HuH-7.5 (cell line): Measurements from ENCODE around the gene WDR93.
A peak's percentile ranks its signal among the peaks of the same experiment; 100 is the strongest.
"Not testable (repeated sequence)": the region's sequence is repeated elsewhere in the genome, so short reads cannot be mapped to it uniquely, and the experiment has no call there.

ENCODE experiments used
- DNase-seq: peaks from one replicate; pipeline ENCODE4 v3.0.0; 2011; ENCODE audit warnings: low spot score

WDR93 gene

GRCh38 chr15:89772932-89773583, 82.4 kb downstream of the WDR93 start:
- DNase-seq: peak; percentile 77

GRCh38 chr15:89774492-89774891, 83.9 kb downstream of the WDR93 start:
- no peak for DNase-seq

- no peak for DNase-seq
These were observed 85.2 kb downstream of the WDR93 start for GRCh38 chr15:89775815-89776214.

GRCh38 chr15:89776274-89777072, 85.9 kb downstream of the WDR93 start, which contains the start of gene MESP2:
MESP2 (plus strand) TSS chr15:89776332; CDS start chr15:89776358, 26 bp downstream.
- DNase-seq: peak; percentile 83

GRCh38 chr15:89777073-89777751, 86.6 kb downstream of the WDR93 start:
- no peak for DNase-seq

- no peak for DNase-seq
These were observed 87.3 kb downstream of the WDR93 start for GRCh38 chr15:89777782-89778380.

GRCh38 chr15:89778861-89779260, 88.2 kb downstream of the WDR93 start:
- DNase-seq: no peak

- no peak for DNase-seq
These were observed 90.0 kb downstream of the WDR93 start for GRCh38 chr15:89780601-89781000.

GRCh38 chr15:89781055-89781454, 90.4 kb downstream of the WDR93 start:
- DNase-seq: no peak

GRCh38 chr15:89781891-89782618, 91.4 kb downstream of the WDR93 start:
- peak; percentile 54 for DNase-seq

GRCh38 chr15:89782619-89782950, 92.0 kb downstream of the WDR93 start:
- not testable (repeated sequence) for DNase-seq

- DNase-seq: no peak
These were observed 92.7 kb downstream of the WDR93 start for GRCh38 chr15:89783111-89783860.

- DNase-seq: no peak
These were observed 93.5 kb downstream of the WDR93 start for GRCh38 chr15:89783861-89784685.

GRCh38 chr15:89784686-89784960, 94.0 kb downstream of the WDR93 start:
- DNase-seq: no peak

GRCh38 chr15:89785064-89785773, 94.6 kb downstream of the WDR93 start:
- peak; percentile 99 for DNase-seq

- DNase-seq: no peak
These were observed 95.1 kb downstream of the WDR93 start for GRCh38 chr15:89785774-89786140.

- DNase-seq: no peak
These were observed 97.3 kb downstream of the WDR93 start for GRCh38 chr15:89787944-89788343.

- DNase-seq: not testable (repeated sequence)
These were observed 98.0 kb downstream of the WDR93 start for GRCh38 chr15:89788585-89788984.

- DNase-seq: no peak
These were observed 99.6 kb downstream of the WDR93 start for GRCh38 chr15:89790206-89790605.

GRCh38 chr15:89790661-89791060, 100.0 kb downstream of the WDR93 start:
- no peak for DNase-seq
